Endothelial cell of umbilical vein (primary cell): ENCODE results near the gene CCDC116. TPM values are rescaled to one million over a fixed set of nuclear protein-coding genes. Genes with fewer than 3 reads are reported as not detected.
"Not testable (repeated sequence)": the region's sequence is repeated elsewhere in the genome, so short reads cannot be mapped to it uniquely, and the experiment has no call there.

Experiments used
- BruUV-seq: library from RNA; stranded (reverse); fragments of 400-500 nt; replicated peaks from 2 replicates; lab custom pipeline; 2021; lab: Mats Ljungman, UMichigan
- CTCF ChIA-PET: fragments of 300-600, 350-600 bp; sonication (Branson Sonifier 250); formaldehyde crosslinking; loops from one replicate; lab custom pipeline; 2021; ENCODE audit warnings: antibody characterized with exemption, inconsistent platforms; lab: Charles Lee
- POLR2A ChIA-PET: fragments of 300-600, 350-600 bp; sonication (Branson Sonifier 250); formaldehyde crosslinking; loops from one replicate; lab custom pipeline; 2021; ENCODE audit warnings: antibody characterized with exemption, inconsistent platforms; lab: Charles Lee
- DNase-seq: peaks from one replicate; pipeline ENCODE4 v3.0.0-alpha.2; 2011; ENCODE audit warnings: low read depth, low spot score
- FAIRE-seq: peaks from 2 replicates; lab custom pipeline; 2011; peaks lifted over from hg19 to GRCh38; lab: Jason Lieb, UNC
- H2AFZ ChIP-seq: 2 replicates; pipeline ENCODE4 v1.6.0; 2012; ENCODE audit warnings: low read depth, low read length, control low read depth, inconsistent platforms
- H3K27ac ChIP-seq: 2 replicates; pipeline ENCODE4 v1.5.1; 2011; ENCODE audit warnings: low read depth, mild to moderate bottlenecking, control low read depth, low read length, moderate library complexity; ENCODE audit not compliant: insufficient read depth
- H3K27me3 ChIP-seq, 2 experiments: 2 replicates each; pipeline versions ENCODE4 v1.6.0 to v1.6.1; 2011; ENCODE audit warnings: low read length in 2 of 2, mixed read lengths in 1 of 2; ENCODE audit not compliant: control insufficient read depth in 2 of 2, insufficient read depth in 2 of 2
- H3K36me3 ChIP-seq, 2 experiments: 2 replicates in 1 of 2; 3 replicates in 1 of 2; pipeline ENCODE4 v1.5.1; 2011; ENCODE audit warnings: low read length in 2 of 2, mild to moderate bottlenecking in 1 of 2, moderate library complexity in 1 of 2; ENCODE audit not compliant: control insufficient read depth in 2 of 2, insufficient read depth in 2 of 2; ENCODE audit errors: extremely low read depth in 1 of 2
- H3K4me1 ChIP-seq: 3 replicates; pipeline ENCODE4 v1.5.1; 2011; ENCODE audit warnings: mild to moderate bottlenecking, low read length; ENCODE audit not compliant: control insufficient read depth, insufficient read depth; ENCODE audit errors: extremely low read depth
- H3K4me2 ChIP-seq: 2 replicates; pipeline ENCODE4 v1.6.1; 2011; ENCODE audit warnings: low read length, control low read depth, mixed read lengths; ENCODE audit not compliant: insufficient read depth
- H3K4me3 ChIP-seq, 3 experiments: fragments of 200-600 bp in 1 of 3; sonication (generic), shearing (Covaris generic) in 1 of 3; replicated peaks in 1 of 3; 2 replicates each; pipeline ENCODE4 v1.5.1; 2011 to 2016; ENCODE audit warnings: control low read depth in 3 of 3, low read length in 3 of 3, mild to moderate bottlenecking in 2 of 3, inconsistent platforms in 1 of 3, low read depth in 1 of 3, moderate library complexity in 1 of 3; ENCODE audit not compliant: insufficient read depth in 1 of 3
- H3K79me2 ChIP-seq: 2 replicates; pipeline ENCODE4 v1.6.0; 2012; ENCODE audit warnings: low read length, inconsistent platforms; ENCODE audit not compliant: control insufficient read depth, insufficient read depth
- H3K9ac ChIP-seq: replicated peaks from 2 replicates; pipeline ENCODE3; 2011; ENCODE audit warnings: low read length, control low read depth; ENCODE audit not compliant: insufficient read depth; ENCODE audit errors: extremely low read depth
- H3K9me1 ChIP-seq: replicated peaks from 3 replicates; pipeline ENCODE4 v1.6.0; 2011; ENCODE audit warnings: mild to moderate bottlenecking, low read length; ENCODE audit not compliant: control insufficient read depth, insufficient read depth; ENCODE audit errors: extremely low read depth
- H3K9me3 ChIP-seq: replicated peaks from 2 replicates; pipeline ENCODE4 v1.5.1; 2012; ENCODE audit warnings: low read length, inconsistent platforms; ENCODE audit not compliant: control insufficient read depth, insufficient read depth
- H4K20me1 ChIP-seq: replicated peaks from 2 replicates; pipeline ENCODE3; 2011; ENCODE audit warnings: mild to moderate bottlenecking, low read length; ENCODE audit not compliant: control insufficient read depth, insufficient read depth; ENCODE audit errors: extremely low read depth
- EZH2 ChIP-seq: IDR thresholded peaks from 2 replicates; pipeline ENCODE4 v1.6.1; 2012; ENCODE audit warnings: borderline replicate concordance, low read depth, mild to moderate bottlenecking, moderate library complexity, low read length, inconsistent platforms; ENCODE audit not compliant: severe bottlenecking
- FOS ChIP-seq: IDR thresholded peaks from 2 replicates; pipeline ENCODE4 v1.6.1; 2011; ENCODE audit warnings: mild to moderate bottlenecking, low read length, moderate library complexity, borderline replicate concordance; ENCODE audit not compliant: insufficient read depth
- GATA2 ChIP-seq: IDR thresholded peaks from 2 replicates; pipeline ENCODE4 v1.7.0; 2011; ENCODE audit warnings: low read depth, mild to moderate bottlenecking, moderate library complexity, mixed read lengths, low read length; ENCODE audit not compliant: insufficient read length, insufficient read depth
- JUN ChIP-seq: IDR thresholded peaks from 2 replicates; pipeline ENCODE4 v1.6.1; 2011; ENCODE audit warnings: borderline replicate concordance, low read depth; ENCODE audit not compliant: insufficient read length, insufficient read depth
- MAX ChIP-seq: IDR thresholded peaks from 2 replicates; pipeline ENCODE4 v1.6.1; 2011; ENCODE audit not compliant: insufficient read depth, insufficient read length
- MYC ChIP-seq: IDR thresholded peaks from one replicate; pipeline ENCODE4 v1.6.1; 2011; ENCODE audit warnings: mild to moderate bottlenecking, low read depth, low read length
- POLR2A ChIP-seq: IDR thresholded peaks from 2 replicates; pipeline ENCODE4 v1.6.1; 2012; ENCODE audit warnings: low read depth, mild to moderate bottlenecking, control low read depth, low read length
- POLR2AphosphoS5 ChIP-seq: IDR thresholded peaks from 2 replicates; pipeline ENCODE4 v1.6.1; 2012; ENCODE audit warnings: low read depth, mild to moderate bottlenecking, control low read depth, low read length, moderate library complexity; ENCODE audit not compliant: insufficient read depth
- dilution Hi-C: fragments of 300-500 bp; cut with MboI; formaldehyde crosslinking; loops from one replicate; pipeline ENCODE4 v1.15.0; 2019; ENCODE audit warnings: low sequenced_read_pairs; ENCODE audit not compliant: extremely low pct_ligation_motif_present
- intact Hi-C: fragments of 100-400 bp; cut with micrococcal nuclease; formaldehyde crosslinking; loops from one replicate; pipeline ENCODE4 v1.10.0; 2022
- polyA plus RNA-seq, 4 experiments: library from polyadenylated mRNA; depleted of rRNA in 3 of 4; stranded (reverse) in 3 of 4; unstranded in 1 of 4; fragments of >200 nt; gene quantifications; 2 replicates each; pipeline versions ENCODE4 v1.2.1 to v1.2.3, GENCODE V29; 2011 to 2012; ENCODE audit warnings: missing spikeins in 1 of 4
- total RNA-seq: library from RNA; stranded (reverse); gene quantifications from 2 replicates; pipeline ENCODE4 v1.2.3, GENCODE V29; 2021
- TF ChIP-seq, protein P1 (sequence below), 2 donors: IDR thresholded peaks; 1 replicate in 1 of 2; 2 replicates in 1 of 2; pipeline ENCODE4 v1.5.1; 2011; ENCODE audit warnings: low read length in 2 of 2, mild to moderate bottlenecking in 2 of 2, moderate library complexity in 2 of 2, control low read depth in 1 of 2, inconsistent platforms in 1 of 2, low read depth in 1 of 2; ENCODE audit not compliant: insufficient read depth in 1 of 2; ENCODE audit errors: extremely low read depth in 1 of 2

CCDC116 gene
- total and polyA plus RNA-seq, 2 donors (not counting 3 experiments of a cell fraction or from before 2014, with no cell fraction given): 0.21 to 0.33 TPM

- BruUV-seq: no TSS peak
- peaks cover 7 to 8% of the 10 kb centered on the region in 2 experiments for H3K36me3 ChIP-seq
- peaks cover 86% of the 10 kb centered on the region for H3K79me2 ChIP-seq
- FAIRE-seq: no peak
- H3K4me3 ChIP-seq: no peak overlapping the region
- H3K9ac ChIP-seq: no peak overlapping the region
- no peaks in the 10 kb centered on the region for H3K4me1 ChIP-seq
- no peaks in the 10 kb centered on the region for H3K9me3 ChIP-seq
- POLR2A ChIA-PET: no interaction called here
- no peaks in the 10 kb centered on the region for H3K27me3 ChIP-seq
- no peak overlapping the region for H3K27ac ChIP-seq
- intact Hi-C loops: no loop called here
- no peak overlapping the region for H3K4me2 ChIP-seq
- no peaks in the 10 kb centered on the region for H3K9me1 ChIP-seq
- H2AFZ ChIP-seq: no peak overlapping the region
- dilution Hi-C loops: no loop called here
- no peak for DNase-seq
- CTCF ChIA-PET: interaction anchor here (0.9 to 1.4 kb wide), 3 partner anchors 22 to 36 kb away, joined by 3 to 4 read pairs (median 3); no protein-coding TSS in a partner anchor
- H4K20me1 ChIP-seq: peaks cover 12% of the 10 kb centered on the region
- TF ChIP-seq MYC (no peak), MAX (no peak), JUN (no peak), FOS (no peak), GATA2 (no peak), POLR2A (no peak), POLR2AphosphoS5 (no peak), EZH2 (no peak)
- TF ChIP-seq, protein P1, sequence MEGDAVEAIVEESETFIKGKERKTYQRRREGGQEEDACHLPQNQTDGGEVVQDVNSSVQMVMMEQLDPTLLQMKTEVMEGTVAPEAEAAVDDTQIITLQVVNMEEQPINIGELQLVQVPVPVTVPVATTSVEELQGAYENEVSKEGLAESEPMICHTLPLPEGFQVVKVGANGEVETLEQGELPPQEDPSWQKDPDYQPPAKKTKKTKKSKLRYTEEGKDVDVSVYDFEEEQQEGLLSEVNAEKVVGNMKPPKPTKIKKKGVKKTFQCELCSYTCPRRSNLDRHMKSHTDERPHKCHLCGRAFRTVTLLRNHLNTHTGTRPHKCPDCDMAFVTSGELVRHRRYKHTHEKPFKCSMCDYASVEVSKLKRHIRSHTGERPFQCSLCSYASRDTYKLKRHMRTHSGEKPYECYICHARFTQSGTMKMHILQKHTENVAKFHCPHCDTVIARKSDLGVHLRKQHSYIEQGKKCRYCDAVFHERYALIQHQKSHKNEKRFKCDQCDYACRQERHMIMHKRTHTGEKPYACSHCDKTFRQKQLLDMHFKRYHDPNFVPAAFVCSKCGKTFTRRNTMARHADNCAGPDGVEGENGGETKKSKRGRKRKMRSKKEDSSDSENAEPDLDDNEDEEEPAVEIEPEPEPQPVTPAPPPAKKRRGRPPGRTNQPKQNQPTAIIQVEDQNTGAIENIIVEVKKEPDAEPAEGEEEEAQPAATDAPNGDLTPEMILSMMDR (IDR thresholded peaks at IDR 0.05; ENCODE audit: extremely low read depth in 1 of 2, insufficient read depth in 1 of 2, low read depth in 1 of 2, low read length in 2 of 2): no peak
Observed at GRCh38 chr22:21606775-21607174, 25.8 kb upstream of the CCDC116 start.

DNA sequence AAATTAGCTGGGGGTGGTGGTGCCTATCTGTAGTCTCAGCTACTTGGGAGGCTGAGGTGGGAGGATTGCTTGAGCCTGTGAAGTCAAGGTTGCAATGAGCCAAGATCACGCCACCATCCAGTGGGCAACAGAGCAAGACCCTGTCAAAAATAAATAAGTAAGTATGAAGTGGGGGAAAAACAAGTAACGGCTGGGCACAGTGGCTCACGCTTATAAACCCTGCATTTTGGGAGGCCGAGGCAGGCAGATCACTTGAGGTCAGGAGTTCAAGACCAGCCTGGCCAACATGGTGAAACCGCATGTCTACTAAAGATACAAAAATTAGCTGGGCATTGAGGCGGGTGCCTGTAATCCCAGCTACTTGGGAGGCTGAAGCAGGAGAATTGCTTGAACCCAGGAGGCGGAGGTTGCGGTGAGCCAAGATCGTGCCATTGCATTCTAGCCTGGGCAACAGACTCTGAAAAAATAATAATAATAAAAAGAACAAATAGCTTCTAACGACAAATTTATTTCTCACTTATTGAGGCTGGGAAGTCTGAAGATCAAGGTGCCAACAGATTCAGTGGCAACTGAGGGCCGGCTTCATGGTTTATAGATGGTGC, 22.9 kb upstream of the CCDC116 start:
- H3K27me3 ChIP-seq, H3K4me2 ChIP-seq, DNase-seq, FAIRE-seq, H3K9me3 ChIP-seq, BruUV-seq, H3K27ac ChIP-seq, H2AFZ ChIP-seq, POLR2A ChIA-PET, H3K4me1 ChIP-seq, H4K20me1 ChIP-seq, H3K9ac ChIP-seq, H3K9me1 ChIP-seq, H3K4me3 ChIP-seq, intact Hi-C loops, dilution Hi-C loops: not testable (repeated sequence)
- peaks cover 88% of the 10 kb centered on the region for H3K79me2 ChIP-seq
- CTCF ChIA-PET: interaction anchor here (1.0 to 1.2 kb wide), 2 partner anchors 11 to 16 kb away, joined by 3 read pairs; no protein-coding TSS in a partner anchor
- H3K36me3 ChIP-seq: peaks cover 8 to 22% of the 10 kb centered on the region in 2 experiments
